CD4-positive, alpha-beta T cell treated with Interferon gamma for 1 hour (primary cell): ENCODE data around the gene ACAD10.
"Not testable (repeated sequence)": the region's sequence is repeated elsewhere in the genome, so short reads cannot be mapped to it uniquely, and the experiment has no call there.

ENCODE experiments used
- DNase-seq: peaks from one replicate; pipeline ENCODE4 v3.0.0-alpha.2; 2020

Gene ACAD10

DNA sequence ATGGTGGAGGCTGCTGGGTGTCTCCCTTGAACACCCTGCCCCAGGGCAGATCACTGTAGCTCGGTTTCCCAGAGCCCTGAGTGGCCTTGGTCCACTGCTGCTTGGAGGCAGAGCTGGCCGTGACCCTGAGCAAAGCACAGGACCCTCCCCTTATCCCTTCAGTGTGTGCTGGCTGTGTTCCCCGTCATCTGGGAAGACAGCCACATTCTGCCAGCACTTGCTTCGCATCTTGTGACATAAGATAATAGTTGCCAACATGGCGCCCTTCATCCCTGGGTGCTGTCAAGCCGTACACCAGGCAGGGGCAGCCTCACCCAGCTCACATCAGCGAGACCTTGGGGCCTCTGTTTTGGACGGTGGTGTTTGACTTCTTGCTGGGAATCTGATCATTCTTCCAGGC is 68.8 kb downstream of the ACAD10 start:
- no peak for DNase-seq

DNA sequence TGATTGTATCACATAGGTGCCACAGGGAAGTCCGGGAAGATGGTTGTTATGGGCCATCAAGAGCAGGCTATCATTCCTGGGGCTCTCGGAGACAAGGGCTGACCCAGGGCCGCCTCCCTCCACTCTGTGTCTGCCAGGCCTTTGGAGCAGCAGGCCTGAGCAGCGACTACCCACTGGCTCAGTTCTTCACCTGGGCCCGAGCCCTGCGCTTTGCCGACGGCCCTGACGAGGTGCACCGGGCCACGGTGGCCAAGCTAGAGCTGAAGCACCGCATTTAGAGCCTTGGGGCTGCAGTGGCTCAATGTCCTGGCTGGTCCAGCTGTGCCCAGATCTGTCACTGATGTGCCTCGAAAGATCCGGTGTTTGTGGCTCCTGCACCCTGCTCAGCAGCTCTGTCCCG is 70.3 kb downstream of the ACAD10 start:
- no peak for DNase-seq

DNA sequence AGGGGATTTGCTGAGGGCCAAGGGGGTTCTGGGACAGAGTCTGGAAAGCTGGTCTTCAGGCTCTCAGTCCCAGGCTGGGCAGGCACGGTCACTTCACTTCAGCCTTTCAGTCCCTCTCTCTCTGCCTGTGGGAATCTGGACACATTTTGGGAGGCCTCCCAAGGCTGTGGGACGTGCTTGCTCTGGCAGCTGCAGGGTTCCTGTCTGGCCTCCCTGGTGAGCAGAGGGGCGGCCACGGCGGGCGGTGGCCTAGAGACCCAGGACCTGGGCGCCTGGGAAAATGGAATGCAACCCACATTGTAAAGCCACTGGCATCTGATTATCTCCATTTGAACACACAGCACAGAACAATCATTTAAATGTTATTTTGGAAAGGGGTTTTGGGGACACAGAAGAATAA is 70.8 kb downstream of the ACAD10 start:
- DNase-seq, result no peak

DNA sequence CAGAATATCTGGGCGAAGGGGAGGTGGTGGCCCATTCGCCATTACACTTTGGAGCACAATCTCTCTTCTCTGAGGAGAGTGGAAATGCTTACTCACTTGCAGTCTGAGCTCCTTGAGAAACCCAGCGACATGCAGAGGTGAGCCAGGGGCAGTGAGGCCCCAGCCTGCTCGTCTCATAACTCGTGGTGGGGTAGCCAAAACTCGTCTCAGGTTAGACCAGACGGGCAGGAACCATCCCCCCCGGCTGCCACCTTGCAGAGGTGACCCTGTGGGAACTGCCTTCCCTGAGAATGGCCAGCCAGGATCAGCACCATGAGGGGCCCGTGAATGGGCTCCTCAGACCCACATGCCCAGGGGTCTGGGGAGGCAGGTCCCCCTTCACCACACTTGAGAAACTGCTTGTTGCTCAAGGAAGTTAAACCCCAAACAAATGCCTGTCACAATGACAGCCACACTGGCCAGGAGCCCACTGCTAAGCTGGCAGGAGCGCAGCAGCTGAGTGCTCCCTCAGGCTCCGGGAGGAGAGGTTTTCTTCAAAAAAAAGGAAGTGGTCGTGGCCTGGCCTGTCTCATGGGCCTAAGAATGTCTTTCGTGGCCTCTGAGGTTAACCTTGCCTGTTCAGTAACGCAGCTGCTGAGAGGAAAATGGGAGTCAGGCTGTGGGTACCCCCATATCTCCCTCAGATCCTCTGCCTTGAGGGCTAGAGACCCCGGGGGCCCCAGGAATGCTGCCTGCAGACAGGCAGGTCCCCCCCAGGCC is 71.7 kb downstream of the ACAD10 start:
- DNase-seq, result peak; percentile 27

DNA sequence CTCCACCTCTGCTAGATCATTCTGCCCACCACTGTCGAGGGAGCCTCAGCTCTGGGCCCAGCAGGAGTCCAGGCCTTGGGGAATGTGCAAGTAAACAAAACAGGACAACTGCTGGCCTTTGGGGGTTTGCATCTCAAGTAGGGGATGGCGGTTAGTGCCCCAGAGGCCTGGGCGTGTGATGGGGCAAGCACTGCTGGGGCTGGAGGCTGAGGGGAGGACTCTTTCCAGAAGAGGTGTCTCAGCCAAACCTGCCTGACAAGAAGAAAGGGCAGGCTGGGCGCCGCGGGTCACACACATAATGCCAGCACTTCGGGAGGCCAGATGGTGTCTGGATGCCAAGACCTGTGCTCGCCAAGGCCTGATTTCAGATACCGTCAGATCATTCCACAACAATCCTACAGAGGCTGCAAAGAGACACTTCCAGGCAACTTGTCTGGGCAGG is 72.3 kb downstream of the ACAD10 start:
- DNase-seq, result no peak

DNA sequence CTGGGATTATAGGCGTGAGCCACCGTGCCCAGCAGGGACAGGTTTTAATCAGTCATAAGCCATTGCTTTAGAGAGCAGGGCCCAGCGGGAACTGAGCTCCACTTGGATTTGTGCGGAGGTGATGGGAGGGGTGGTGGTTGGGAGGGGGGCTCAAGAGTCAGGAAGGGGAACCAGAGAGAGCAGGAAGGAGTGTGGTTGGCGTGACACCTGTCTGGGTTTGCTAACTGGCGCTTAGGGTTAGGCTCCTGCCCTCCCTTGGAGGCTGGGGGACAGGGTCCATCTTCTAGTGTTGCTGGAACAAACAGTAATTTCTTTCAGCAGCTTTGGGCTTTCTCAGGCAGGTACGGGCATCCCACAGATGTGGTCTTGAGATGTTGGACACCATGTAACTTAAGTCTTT is 73.4 kb downstream of the ACAD10 start:
- DNase-seq, result no peak

DNA sequence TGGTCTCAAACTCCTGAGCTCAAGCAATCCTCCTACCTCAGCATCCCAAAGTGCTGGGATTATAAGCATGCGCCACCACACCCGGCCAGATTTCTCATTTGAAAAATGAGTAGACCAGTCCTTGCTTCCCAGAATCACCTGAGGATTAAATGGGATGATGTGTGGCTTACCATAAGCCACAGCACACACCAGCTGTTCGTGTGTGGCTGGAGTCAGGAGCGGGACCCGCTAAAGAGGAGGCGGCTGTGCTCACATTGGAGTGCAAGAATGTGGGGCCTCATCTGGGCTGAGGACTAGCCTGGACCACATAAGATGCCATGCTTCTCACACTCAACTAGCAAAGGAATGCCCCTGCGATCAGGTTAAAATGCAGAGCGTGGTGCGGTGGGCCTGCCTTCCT is 74.1 kb downstream of the ACAD10 start:
- no peak for DNase-seq

DNA sequence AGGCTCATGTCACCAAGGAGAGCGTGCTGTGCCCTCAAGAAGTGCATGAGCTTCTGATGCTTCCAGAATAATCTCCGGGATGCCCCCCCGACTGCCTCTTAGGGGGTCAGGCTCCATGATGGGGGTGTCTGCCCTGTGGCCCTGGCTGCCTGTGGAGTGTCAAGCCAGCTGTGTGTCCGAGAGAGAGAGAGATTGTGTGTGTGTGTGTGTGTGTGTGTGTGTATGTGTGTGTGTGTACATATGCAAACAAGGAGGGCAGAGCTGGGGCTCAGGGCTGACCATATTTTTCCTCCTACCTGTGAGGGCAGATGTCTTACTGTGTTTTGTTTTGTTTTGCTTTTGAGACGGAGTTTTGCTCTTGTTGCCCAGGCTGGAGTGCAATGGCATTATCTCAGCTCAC is 75.2 kb downstream of the ACAD10 start:
- no peak for DNase-seq

DNA sequence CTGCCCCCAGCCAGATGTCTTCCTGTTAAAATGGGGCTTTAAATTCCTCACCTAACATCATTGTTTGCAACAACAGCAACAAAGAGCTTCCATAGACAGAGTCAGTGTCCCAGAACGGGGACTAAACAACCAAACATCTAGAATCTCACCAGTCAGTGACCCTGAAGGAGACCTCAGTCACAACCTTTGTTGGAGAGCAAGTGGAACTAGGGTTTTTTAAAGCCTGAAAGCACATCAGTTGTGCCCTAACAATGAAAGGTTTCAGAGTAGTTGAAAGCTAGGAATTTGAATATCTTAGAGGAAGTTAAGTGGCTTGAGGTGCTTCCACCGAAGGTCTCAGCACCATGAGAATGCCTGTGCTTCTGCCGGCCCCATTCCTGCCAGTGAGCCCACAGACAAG is 75.9 kb downstream of the ACAD10 start:
- DNase-seq, result no peak

DNA sequence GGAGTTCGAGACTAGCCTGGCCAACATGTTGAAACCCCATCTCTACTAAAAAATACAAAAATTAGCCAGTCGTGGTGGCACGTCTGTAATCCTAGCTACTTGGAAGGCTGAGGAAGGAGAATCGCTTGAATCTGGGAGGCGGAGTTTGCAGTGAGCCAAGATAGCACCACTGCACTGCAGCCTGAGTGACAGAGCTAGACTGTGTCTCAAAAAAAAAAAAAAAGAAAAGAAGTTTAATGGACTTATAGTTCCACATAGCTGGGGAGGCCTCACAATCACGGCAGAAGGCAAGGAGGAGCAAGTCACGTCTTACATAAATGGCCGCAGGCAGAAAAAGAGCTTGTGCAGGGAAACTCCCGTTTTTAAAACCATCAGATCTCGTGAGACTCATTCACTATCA is 77.7 kb downstream of the ACAD10 start:
- not testable (repeated sequence) for DNase-seq

DNA sequence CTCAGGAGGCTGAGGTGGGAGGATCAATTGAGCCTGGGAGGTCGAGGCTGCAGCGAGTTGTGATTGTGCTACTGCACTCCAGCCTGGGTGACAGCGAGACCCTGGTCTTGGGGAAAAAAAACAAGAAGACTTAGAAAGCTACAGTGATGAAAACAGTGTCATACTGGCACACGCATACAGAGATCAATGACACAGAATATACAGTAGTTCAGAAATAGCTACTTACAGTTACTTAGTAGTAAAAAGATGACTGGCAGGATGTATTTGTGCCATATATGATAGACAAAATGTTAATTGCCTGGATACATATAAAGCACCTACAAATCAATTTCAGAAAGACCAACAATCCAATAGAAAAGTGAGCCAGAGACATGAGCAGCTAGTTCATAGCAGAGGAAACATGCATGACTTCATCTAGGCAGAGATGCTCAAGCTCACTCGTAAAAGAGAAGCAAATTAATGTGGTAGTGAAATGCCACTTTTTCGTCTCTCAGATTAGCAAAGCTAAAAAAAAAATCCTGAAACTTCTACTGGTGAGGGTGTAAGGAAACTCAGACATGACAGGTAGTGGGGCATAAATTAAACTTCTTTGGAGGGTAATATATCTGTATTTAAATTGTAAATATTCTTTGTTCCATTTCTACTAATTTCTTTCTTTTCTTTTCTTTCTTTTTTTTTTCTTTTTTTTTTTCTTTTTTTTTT is 78.4 kb downstream of the ACAD10 start:
- DNase-seq, result no peak

DNA sequence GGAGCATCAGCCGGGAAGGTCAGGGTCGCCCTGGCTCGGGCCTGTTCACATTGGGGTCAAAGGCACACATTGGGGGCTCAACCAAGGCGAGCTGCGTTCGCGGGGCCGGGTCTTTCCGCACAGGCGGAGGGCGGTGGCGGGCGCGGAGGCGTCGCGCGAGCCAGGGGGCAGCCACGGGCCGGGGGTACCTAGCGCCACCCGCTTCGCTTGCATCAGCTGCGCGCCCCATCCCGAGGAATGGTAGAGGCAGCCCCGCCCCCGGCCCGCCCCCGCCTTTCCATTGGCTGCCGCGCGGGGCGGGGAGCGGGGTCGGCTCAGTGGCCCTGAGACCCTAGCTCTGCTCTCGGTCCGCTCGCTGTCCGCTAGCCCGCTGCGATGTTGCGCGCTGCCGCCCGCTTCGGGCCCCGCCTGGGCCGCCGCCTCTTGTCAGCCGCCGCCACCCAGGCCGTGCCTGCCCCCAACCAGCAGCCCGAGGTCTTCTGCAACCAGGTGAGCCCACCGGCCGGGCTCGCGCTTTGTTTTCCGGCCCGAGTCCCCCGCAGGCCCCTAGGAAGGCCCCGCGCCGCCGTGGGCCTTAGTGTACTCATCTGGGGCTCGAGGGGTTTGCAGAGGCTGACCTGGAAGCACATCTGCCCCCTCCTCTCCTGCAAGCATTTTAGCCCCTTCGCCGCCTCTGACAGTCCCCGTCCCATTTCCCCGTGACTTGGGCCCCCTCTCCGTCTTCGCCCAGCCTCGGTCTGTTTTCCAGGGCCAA is 80.9 kb downstream of the ACAD10 start, which contains the start of gene ALDH2:
TSS of gene ALDH2 (plus strand) at position 326 of the 754 bp plus-strand sequence. CDS start at position 376, 50 bp downstream.
- peak; percentile 25 for DNase-seq

DNA sequence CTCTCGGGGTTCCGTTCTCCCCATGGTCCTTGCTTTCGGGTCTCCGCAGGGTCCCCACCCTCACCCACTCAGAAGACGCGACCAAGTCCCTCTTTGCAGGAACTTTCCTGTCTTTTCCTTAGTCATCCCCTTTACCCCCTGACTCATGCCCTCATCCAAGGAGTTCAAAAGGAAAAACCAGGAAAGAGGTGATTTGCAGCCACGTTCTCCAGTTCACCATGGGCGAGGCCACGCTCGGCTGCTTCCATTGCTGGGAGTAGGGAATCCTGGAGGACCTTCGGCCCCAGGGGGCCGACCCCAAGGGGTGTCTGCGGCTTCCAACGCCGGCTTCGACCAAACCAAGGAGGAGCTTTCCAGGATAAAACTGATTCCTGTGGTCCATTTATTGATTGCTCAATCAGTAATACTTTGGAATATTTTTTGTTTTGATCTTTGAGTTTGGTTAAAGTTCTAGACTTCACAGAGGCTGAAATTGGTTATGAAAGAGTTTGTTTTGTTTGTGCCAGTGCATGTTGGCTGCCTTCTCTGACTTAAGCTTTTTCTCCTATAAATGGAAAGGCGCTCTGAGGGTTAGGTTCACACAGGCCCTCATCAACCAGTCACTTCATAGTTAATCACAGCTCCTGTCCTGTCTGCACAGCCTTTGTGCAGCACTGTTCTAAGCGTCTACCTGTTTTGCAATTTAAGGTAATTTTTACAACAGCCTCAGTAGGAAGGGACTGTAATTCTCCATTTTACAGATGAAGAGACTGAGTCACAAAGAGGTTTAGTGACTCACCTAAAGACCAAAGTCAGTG is 81.7 kb downstream of the ACAD10 start:
- no peak for DNase-seq

DNA sequence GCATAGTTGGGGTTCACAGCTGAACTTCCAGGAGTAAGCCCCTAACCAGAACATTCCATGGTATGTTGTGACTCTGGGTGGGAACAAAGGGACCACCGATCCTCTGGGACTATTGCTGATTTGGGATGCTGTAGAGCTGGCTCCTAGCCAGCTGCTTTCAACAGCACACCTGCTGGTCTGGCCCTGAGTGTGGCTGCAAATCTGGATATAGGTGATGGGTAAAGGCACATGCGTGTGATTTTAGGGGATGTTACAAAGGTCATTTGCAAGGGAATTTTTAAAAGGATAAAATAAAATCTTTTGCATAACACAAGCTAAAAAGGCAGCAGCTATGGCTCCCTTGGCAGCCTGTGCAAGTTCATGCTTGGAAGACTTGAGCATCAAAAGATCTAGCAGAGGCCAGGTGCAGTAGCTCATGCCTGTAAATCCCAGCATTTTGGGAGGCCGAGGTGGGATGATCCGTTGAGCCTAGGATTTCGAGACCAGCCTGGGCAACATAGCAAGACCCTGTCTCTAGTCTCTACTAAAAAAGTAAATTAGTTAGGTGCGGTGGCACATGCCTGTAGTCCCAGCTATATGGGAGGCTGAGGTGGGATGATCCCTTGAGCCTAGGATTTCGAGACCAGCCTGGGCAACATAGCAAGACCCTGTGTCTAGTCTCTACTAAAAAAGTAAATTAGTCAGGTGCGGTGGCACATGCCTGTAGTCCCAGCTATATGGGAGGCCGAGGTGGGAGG is 82.5 kb downstream of the ACAD10 start:
- DNase-seq, result no peak

DNA sequence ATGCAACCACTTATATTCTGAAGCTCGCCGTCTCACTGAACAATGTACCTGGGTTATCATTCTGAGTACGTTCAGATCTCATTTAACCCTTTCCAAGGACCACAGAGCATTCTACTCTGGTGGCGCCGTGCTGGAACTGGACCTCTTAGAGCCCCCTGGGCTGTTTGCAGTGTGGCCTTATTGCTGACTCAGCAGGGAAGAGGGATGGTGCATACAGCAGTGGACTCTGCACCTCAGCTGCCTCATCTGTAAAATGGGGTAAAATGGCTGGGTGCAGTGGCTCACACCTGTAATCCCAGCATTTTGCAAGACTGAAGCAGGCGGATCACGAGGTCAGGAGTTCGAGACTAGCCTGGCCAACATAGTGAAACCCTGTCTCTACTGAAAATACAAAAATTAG is 83.7 kb downstream of the ACAD10 start:
- DNase-seq, result no peak

DNA sequence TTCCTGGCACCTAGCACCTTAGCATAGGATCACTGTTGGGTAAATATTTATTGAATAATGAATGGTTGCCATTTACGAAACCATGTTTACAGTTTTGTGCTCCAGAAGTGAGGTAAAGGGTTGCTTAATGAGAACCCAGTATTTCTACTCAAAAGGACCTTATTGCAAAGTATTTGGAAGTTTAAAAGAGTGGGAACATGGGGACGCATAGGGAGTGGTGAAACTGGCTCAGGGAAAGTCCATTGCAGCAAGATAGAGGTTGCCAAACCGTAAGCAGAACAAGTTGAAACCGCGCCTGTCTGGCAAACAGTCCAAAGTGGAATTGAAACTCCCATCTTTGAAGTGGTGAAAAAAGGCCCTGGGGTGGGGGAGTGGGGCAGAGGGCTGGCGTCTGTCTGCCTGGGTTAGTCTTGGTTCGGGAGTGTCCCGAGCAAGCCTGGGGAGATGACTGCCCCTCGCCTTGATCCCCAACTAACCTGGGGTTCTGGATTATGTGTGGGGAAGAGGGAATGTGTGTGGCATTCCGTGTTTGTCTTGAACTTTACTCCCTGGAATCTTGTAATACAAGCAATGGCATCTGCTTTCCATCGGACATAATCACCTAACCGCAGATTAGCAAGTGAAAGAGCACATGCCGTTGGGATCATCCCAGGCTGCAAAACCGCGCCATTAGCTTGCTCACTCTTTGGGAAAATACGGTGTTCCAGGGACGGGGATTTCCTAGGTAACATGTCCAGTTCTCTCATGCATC is 88.1 kb downstream of the ACAD10 start:
- peak; percentile 55 for DNase-seq

DNA sequence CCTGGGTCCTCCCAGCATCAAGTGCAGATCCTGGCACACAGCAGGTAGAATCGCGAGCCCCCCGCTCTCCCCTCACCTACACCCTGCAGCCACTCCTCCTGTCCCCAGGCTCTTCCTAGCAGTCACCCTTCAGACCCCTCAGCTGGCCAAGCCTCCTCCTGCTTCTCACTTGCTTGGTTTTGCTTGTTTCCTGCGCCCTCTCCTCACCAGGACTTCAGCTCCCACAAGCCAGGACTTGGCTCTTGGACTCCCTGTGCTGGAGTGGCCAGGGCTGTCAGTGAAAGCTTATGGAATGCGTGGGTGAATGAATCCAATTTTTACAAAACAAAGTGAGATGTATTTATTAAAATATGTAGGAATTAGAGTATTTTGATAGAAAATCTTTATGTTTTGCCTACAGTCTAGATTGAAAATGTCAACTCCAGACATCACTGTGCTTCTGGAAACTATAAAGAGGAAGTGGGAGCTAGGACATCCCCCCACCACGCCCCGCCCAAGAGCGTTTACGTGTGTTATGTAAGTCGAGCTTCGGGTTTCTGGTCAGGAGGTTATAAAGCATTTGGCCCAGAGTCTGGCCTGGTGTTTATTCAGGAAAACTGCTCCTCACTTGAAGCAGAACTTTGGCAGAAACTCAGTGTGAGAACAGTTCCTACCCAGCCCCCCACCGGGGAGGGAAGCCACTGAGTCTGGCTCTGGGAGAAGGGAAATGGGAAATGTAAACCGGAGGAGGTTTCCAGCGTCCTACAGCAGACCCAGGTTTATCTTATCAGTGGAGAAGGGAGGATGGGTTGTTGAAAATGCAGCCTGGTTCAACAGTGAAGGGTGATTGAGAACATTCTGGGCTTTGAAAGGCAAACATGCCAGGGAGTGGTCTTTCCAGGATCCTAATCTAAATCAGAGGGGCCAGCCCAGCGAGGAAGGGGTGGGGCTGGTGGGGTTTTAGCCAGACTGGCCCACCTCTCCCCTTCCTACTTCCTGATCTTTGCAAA is 89.6 kb downstream of the ACAD10 start:
- DNase-seq, result peak; percentile 82

DNA sequence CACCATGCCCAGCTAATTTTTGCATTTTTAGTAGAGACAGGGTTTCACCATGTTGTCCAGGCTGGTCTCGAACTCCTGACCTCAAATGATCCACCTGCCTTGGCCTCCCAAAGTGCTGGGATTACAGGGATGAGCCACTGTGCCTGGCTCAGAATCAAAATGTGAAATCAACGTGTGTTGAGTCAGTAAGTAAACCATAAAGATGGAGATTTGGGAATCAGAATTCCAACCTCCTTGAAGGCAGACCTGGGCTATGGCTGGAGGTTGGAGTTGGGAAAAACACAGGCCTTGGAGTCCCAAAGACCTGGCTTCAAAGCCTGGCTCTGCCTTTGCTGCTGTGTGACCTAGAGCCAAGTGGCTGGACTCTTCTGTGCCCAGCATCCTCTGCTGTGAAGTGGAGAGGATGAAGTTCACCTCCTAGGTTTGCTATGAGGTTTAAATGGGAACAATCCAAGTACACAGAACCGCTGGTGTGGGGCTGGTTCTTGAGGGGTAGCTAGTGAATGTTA is 91.0 kb downstream of the ACAD10 start:
- DNase-seq, result no peak

DNA sequence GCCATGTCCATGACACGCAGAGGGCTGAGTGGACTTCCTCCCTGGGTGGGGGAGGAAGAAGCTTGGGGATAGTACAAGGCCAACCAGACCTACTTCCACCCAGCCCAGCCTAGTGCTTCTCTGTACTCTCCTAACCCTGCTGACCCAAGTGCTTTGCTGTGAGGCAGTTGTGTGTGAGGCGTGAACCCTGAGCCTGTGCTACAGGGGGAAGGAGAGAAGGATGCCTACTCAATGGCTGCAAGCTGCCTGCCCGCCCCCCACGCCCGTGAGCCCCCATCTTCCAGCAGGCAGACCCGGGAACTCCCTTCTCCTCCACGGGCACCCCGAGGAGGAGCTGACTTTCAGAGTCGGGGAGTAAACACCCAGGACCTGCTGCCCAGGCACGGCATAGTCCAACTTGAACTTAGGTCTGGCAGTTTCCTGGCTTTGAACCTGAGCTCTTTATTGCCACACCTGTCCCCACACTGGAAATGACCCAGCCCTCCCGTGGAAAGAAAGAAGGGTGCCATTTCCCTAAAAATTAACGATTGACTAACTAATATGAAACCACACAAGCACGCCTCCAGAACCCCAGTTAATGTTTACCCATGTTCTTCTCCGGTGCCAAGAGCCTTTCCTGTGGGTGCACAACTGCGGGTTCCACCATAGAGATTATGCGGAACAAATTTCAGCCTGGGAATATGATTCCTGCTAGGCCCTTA is 91.6 kb downstream of the ACAD10 start:
- peak; percentile 36 for DNase-seq
